Effector CD4-positive, alpha-beta T cell (primary cell): Measurements from ENCODE around the gene C19orf12.

ENCODE experiments used
- DNase-seq: peaks from one replicate; pipeline ENCODE4 v3.0.0-alpha.2; 2020

Gene C19orf12

GRCh38 chr19:29662278-29662603, 52.8 kb downstream of the C19orf12 start:
- DNase-seq = no peak

- no peak for DNase-seq
These were observed 54.2 kb downstream of the C19orf12 start for GRCh38 chr19:29660835-29661234.

- DNase-seq = no peak
These were observed 56.7 kb downstream of the C19orf12 start for GRCh38 chr19:29658221-29658991.

GRCh38 chr19:29655648-29656335, 59.3 kb downstream of the C19orf12 start:
- no peak for DNase-seq

- DNase-seq = no peak
These were observed 61.7 kb downstream of the C19orf12 start for GRCh38 chr19:29653398-29653797.

- DNase-seq = no peak
These were observed 63.3 kb downstream of the C19orf12 start for GRCh38 chr19:29651622-29652394.

GRCh38 chr19:29650772-29651387, 64.2 kb downstream of the C19orf12 start:
- DNase-seq = no peak
